ENCODE results near the gene GDPD5. TPM values are rescaled to one million over a fixed set of nuclear protein-coding genes. Genes with fewer than 3 reads are reported as not detected.

Gene GDPD5
- polyA plus RNA-seq, 3 donors, result 4.9 to 39.0 (median 7.6) TPM

- Mint-ChIP-seq H3K9me3 (peaks cover 0 to 3% (median 3%) of the 10 kb centered on the region in 7 donors), H3K27ac (peak overlapping the region in 3 of 7 donors; percentile 53 to 71 (median 58)), H3K27me3 (ENCODE audit: low read depth in 3 of 3) (peaks cover 0 to 2% (median 2%) of the 10 kb centered on the region in 3 donors), H3K36me3 (peaks cover 4 to 6% of the 10 kb centered on the region in 2 donors), H3K4me3 (peak overlapping the region; percentile 51 to 83), H3K4me1 (peaks cover 24% of the 10 kb centered on the region)
- H3K27ac ChIP-seq (ENCODE audit: low read depth in 1 of 2, low read length in 2 of 2), result peak overlapping the region in 1 of 2 donors; percentile 69
- 43% methylated on average over 4 of the region's 7 CpGs for WGBS (ENCODE audit: insufficient coverage)
- H3K4me2 ChIP-seq (replicated peaks; ENCODE audit: extremely low read depth, low read length, poor library complexity, severe bottlenecking), result peak overlapping the region; percentile 58
- H3K9ac ChIP-seq (ENCODE audit: insufficient read depth, low read length, poor library complexity, severe bottlenecking), result peak overlapping the region; percentile 28
- peak overlapping the region in 1 of 3 experiments; percentile 60 for H3K4me3 ChIP-seq (replicated peaks in 1 of 3; ENCODE audit: low read depth in 2 of 3, low read length in 3 of 3)
- no peaks in the 10 kb centered on the region for H3K79me2 ChIP-seq (ENCODE audit: insufficient read depth, low read length)
- H3K9me3 ChIP-seq (replicated peaks in 1 of 2; ENCODE audit: control insufficient read depth in 1 of 2, insufficient read depth in 1 of 2, low read length in 2 of 2), result peaks cover 0 to 5% of the 10 kb centered on the region in 2 donors
- no peaks in the 10 kb centered on the region for H3K27me3 ChIP-seq (ENCODE audit: control insufficient read depth in 2 of 2, insufficient read depth in 2 of 2, low read length in 2 of 2)
- peaks cover 7% of the 10 kb centered on the region for H4K20me1 ChIP-seq (ENCODE audit: insufficient read depth, low read length)
- intact Hi-C loops (cut with micrococcal nuclease), result no loop called here
- peaks cover 12 to 14% of the 10 kb centered on the region in 2 donors for H3K4me1 ChIP-seq (ENCODE audit: control insufficient read depth in 1 of 2, insufficient read depth in 2 of 2, low read length in 2 of 2)
- peak overlapping the region; percentile 58 for H2AFZ ChIP-seq (ENCODE audit: insufficient read depth, low read depth, low read length, poor library complexity, severe bottlenecking)
- H3K36me3 ChIP-seq (replicated peaks in 1 of 2; ENCODE audit: control insufficient read depth in 1 of 2, insufficient read depth in 2 of 2, low read length in 2 of 2), result no peaks in the 10 kb centered on the region
- TF ChIP-seq, protein P1, sequence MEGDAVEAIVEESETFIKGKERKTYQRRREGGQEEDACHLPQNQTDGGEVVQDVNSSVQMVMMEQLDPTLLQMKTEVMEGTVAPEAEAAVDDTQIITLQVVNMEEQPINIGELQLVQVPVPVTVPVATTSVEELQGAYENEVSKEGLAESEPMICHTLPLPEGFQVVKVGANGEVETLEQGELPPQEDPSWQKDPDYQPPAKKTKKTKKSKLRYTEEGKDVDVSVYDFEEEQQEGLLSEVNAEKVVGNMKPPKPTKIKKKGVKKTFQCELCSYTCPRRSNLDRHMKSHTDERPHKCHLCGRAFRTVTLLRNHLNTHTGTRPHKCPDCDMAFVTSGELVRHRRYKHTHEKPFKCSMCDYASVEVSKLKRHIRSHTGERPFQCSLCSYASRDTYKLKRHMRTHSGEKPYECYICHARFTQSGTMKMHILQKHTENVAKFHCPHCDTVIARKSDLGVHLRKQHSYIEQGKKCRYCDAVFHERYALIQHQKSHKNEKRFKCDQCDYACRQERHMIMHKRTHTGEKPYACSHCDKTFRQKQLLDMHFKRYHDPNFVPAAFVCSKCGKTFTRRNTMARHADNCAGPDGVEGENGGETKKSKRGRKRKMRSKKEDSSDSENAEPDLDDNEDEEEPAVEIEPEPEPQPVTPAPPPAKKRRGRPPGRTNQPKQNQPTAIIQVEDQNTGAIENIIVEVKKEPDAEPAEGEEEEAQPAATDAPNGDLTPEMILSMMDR (IDR thresholded peaks at IDR 0.05), result no peak
- DNase-seq, result no peak
These were observed 8.9 kb downstream of the GDPD5 start for GRCh38 chr11:75516886-75517285.

GRCh38 chr11:75516140-75516539, 9.6 kb downstream of the GDPD5 start:
- peaks cover 0 to 2% (median 2%) of the 10 kb centered on the region in 3 donors for H3K27me3 Mint-ChIP-seq (ENCODE audit: low read depth in 3 of 3)
- Histone ChIP-seq H4K20me1 (ENCODE audit: insufficient read depth, low read length) (peaks cover 6% of the 10 kb centered on the region), H3K27me3 (ENCODE audit: control insufficient read depth in 2 of 2, insufficient read depth in 2 of 2, low read length in 2 of 2) (no peaks in the 10 kb centered on the region), H3K9me3 (replicated peaks in 1 of 2; ENCODE audit: control insufficient read depth in 1 of 2, insufficient read depth in 1 of 2, low read length in 2 of 2) (peaks cover 0 to 5% of the 10 kb centered on the region in 2 donors), H3K4me2 (replicated peaks; ENCODE audit: extremely low read depth, low read length, poor library complexity, severe bottlenecking) (no peak overlapping the region), H3K27ac (ENCODE audit: low read depth in 1 of 2, low read length in 2 of 2) (no peak overlapping the region), H2AFZ (ENCODE audit: insufficient read depth, low read depth, low read length, poor library complexity, severe bottlenecking) (no peak overlapping the region), H3K4me1 (ENCODE audit: control insufficient read depth in 1 of 2, insufficient read depth in 2 of 2, low read length in 2 of 2) (peaks cover 12 to 14% of the 10 kb centered on the region in 2 donors), H3K79me2 (ENCODE audit: insufficient read depth, low read length) (no peaks in the 10 kb centered on the region), H3K4me3 (replicated peaks in 1 of 3; ENCODE audit: low read depth in 2 of 3, low read length in 3 of 3) (no peak overlapping the region), H3K9ac (ENCODE audit: insufficient read depth, low read length, poor library complexity, severe bottlenecking) (no peak overlapping the region), H3K36me3 (replicated peaks in 1 of 2; ENCODE audit: control insufficient read depth in 1 of 2, insufficient read depth in 2 of 2, low read length in 2 of 2) (no peaks in the 10 kb centered on the region)
- intact Hi-C loops (cut with micrococcal nuclease), result no loop called here
- TF ChIP-seq, protein P1 (IDR thresholded peaks at IDR 0.05), result no peak
- peaks cover 4 to 6% of the 10 kb centered on the region in 2 donors for H3K36me3 Mint-ChIP-seq
- H3K27ac Mint-ChIP-seq, result peak overlapping the region in 1 of 7 donors; percentile 64
- WGBS (ENCODE audit: insufficient coverage), result 97% methylated on average over 3 of the region's 3 CpGs
- DNase-seq, result no peak
- H3K4me1 Mint-ChIP-seq, result peaks cover 24% of the 10 kb centered on the region
- peaks cover 0 to 3% (median 3%) of the 10 kb centered on the region in 7 donors for H3K9me3 Mint-ChIP-seq
- H3K4me3 Mint-ChIP-seq, result no peak overlapping the region
